Activated CD8-positive, alpha-beta memory T cell treated with anti-CD3 and anti-CD28 coated beads for 1 hour (primary cell): Measurements from ENCODE around the gene KCND1.
"Not testable (repeated sequence)": the region's sequence is repeated elsewhere in the genome, so short reads cannot be mapped to it uniquely, and the experiment has no call there.

Experiments used
- DNase-seq, 2 donors: peaks; one replicate each; pipeline ENCODE4 v3.0.0-alpha.2; 2020; ENCODE audit warnings: low read depth in 1 of 2; ENCODE audit errors: extremely low read depth in 1 of 2

KCND1 gene

GRCh38 chrX:48971249-48972219 lies at the start of gene KCND1:
Gene KCND1 (minus strand): TSS chrX:48971844. CDS start chrX:48970271, 1,573 bp downstream.
- DNase-seq = no peak

GRCh38 chrX:49019599-49020249 lies 48.1 kb upstream of the KCND1 start:
- no peak for DNase-seq

GRCh38 chrX:49019050-49019449 lies 47.4 kb upstream of the KCND1 start:
- no peak for DNase-seq

DNA sequence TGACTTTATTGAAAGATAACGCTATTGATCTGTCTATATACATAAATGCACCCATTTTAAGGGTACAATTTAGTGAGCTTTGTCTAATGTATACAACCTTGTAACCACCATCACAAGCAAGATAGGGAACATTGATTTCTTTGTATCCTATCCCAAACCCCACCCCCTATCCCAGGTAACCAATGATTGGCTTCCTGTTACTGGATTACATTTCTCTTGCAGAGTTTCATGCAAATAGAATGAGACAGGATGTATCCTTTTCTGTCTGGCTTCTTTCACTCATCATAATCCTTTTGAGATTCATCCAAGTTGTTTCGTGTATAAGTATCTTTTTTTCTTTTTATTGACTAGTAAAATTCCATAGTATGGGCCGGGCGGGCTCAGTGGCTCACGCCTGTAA lies 32.1 kb upstream of the KCND1 start:
- no peak for DNase-seq

- DNase-seq = peak; percentile 45 to 57
These were observed 30.7 kb upstream of the KCND1 start, which contains the start of gene GRIPAP1 for GRCh38 chrX:49002091-49002935. Gene GRIPAP1 (minus strand): TSS chrX:49002264. CDS start chrX:49002229, 35 bp downstream.

- peak; percentile 8 to 36 for DNase-seq
These were observed 30.0 kb upstream of the KCND1 start for GRCh38 chrX:49001521-49002090.

GRCh38 chrX:49000636-49001035 lies 29.0 kb upstream of the KCND1 start:
- no peak for DNase-seq

DNA sequence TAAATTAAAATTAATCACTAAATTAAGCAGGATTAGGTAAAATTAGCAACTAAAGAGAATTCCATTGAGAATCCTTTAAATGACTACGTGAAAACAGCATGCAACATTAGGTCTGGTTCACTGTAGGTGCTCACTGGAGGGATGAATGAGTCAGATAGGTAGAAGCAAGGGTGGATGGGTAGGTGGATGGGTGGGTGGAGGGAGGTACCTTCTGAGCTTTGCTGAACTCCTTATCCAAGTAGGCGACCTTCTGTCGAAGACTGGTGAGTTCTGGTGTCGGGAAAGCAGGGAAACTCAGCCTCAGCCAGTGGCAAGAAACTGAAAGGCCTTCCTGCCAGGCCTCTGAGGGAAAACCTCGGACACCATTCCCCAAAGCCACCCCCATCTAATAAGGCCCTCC lies 27.4 kb upstream of the KCND1 start:
- no peak for DNase-seq

GRCh38 chrX:48998391-48998790 lies 26.7 kb upstream of the KCND1 start:
- DNase-seq = no peak

GRCh38 chrX:48997865-48998264 lies 26.2 kb upstream of the KCND1 start:
- DNase-seq = no peak

- no peak for DNase-seq
These were observed 25.8 kb upstream of the KCND1 start for GRCh38 chrX:48997455-48997854.

- DNase-seq = no peak
These were observed 25.3 kb upstream of the KCND1 start for GRCh38 chrX:48996969-48997368.

- no peak for DNase-seq
These were observed 20.7 kb upstream of the KCND1 start for GRCh38 chrX:48992341-48992740.

- DNase-seq = no peak
These were observed 17.8 kb upstream of the KCND1 start for GRCh38 chrX:48989483-48989882.

GRCh38 chrX:48983896-48984295 lies 12.3 kb upstream of the KCND1 start:
- no peak for DNase-seq

GRCh38 chrX:48983081-48983480 lies 11.4 kb upstream of the KCND1 start:
- no peak for DNase-seq

- DNase-seq = no peak
These were observed 9.5 kb upstream of the KCND1 start for GRCh38 chrX:48981178-48981577.

DNA sequence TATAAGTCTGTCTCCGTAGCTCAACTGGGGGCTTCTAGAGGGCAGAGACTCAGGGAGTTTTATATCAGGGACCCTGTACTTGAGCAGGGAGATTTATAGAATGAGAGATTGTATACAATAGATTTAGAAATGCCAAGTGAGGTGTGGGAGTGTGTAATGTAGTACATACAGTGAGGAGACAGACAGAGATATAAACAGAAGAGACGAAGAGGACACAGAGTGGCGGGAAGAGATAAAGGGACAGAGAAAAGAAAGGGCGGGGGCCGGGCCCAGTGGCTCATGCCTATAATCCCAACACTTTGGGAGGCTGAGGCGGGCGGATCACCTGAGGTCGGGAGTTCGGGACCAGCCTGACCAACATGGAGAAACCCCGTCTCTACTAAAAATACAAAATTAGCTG lies 8.7 kb upstream of the KCND1 start:
- not testable (repeated sequence) for DNase-seq

GRCh38 chrX:48978226-48978625 lies 6.6 kb upstream of the KCND1 start:
- DNase-seq = no peak

DNA sequence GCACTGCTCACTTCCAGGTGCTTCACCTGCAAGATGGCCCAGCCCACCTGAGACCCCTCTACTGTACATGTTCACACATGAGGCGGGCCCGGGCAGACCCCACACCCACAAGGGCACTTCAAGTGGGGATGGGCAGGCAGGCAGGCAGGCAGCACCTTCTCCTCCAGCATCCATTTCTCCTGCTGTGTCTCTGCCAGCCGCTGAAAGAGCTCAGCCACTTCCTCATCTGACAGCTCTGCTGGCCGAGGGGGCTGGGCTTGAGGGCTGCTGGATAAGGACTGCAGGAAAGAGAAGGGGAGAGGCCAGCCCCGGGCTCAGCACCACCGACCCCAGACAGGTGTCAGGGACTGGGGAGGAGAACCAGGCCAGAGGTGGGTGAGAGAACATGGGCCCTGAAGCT lies 4.4 kb upstream of the KCND1 start:
- no peak for DNase-seq

DNA sequence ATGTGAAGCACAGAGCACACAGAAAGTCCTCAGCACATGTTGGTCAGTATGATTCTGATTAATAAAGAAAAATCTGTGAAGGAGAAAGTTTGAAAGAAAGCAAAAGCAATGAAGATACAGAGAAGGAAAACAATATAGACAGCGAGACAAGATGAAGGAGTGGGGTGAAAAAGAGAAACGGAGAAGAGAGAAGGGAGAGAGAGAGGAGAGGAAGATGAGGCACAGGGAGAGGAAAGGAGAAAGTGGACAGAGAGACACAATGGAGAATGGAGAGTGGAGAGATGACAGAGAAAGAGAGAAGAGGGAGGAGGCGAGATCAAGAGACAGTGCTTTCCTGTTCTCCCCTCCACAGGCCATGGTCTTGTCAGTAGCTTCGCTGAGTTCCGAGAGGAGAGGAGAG lies 3.9 kb upstream of the KCND1 start:
- no peak for DNase-seq
